Ramos (cell line): ENCODE results near the gene ZNF423.

Experiments
- in situ Hi-C: fragments of 300-500 bp; cut with MboI; formaldehyde crosslinking; loops from one replicate; pipeline ENCODE4 v1.14.3; 2022; ENCODE audit warnings: low sequenced_read_pairs; ENCODE audit not compliant: unreplicated experiment

Gene ZNF423

GRCh38 chr16:49850558-49851467 lies 5.1 kb downstream of the ZNF423 start:
- in situ Hi-C loops, result no loop called here

GRCh38 chr16:49849754-49850108 lies 6.2 kb downstream of the ZNF423 start:
- in situ Hi-C loops, result no loop called here

- in situ Hi-C loops, result no loop called here
Measured at GRCh38 chr16:49849037-49849753, 6.7 kb downstream of the ZNF423 start.

DNA sequence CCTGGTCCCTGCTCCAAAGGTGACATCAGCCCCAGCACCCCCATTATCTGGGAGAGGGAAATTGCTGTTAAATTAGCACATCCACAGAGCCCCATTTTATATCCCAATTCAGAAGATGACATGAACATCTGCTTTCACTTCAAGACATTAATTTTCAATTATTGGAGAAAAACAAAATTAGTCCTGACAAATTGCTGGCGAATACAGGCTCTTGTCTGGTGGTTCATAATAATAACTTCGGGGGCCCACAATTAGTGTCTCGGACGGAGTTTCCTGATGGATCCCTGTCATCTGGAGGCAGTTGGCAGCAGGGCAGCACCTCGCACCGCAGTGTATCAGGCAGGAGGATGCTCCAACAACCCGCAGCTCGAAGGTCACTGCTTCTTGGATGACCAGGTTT lies 7.4 kb downstream of the ZNF423 start:
- in situ Hi-C loops, result no loop called here

DNA sequence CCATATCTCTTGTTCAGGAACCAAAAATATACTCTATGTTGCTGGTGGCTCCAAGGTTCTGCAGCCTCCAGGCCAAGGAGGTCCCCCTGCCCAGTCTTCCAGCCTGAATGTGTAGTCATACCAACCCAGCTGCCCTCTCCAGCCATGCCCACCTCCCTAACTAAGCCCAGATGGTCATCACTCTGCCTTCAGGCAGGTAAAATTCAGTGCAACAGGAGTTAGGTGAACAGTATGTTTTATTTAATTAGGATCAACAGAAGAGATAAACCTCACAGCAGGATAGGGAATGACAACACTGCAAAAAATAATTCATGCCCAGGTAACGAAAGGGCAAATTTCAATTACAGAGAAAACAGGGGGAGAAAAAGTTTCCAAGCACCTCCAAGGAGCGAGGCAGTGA lies 9.1 kb downstream of the ZNF423 start:
- in situ Hi-C loops, result no loop called here

- in situ Hi-C loops, result no loop called here
Measured at GRCh38 chr16:49844359-49844758, 11.6 kb downstream of the ZNF423 start.

DNA sequence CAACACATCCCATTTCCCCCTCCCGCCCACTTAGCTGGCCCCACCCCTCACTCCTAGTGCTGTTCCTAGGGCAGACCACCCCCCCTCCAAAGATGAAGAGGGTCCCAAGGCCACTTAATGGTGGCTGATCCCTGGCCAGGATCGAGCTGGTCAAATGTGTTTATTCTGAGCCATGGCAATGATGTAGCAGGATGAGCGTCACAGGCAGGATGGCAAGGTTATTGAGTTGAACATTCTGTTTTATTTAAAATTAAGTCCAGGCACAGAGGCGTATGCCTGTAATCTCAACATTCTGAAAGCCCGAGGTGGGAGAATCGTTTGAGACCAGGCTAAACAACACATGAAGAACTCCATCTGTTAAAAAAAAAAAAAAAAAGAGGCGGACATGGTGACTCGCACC lies 12.2 kb downstream of the ZNF423 start:
- in situ Hi-C loops, result no loop called here

GRCh38 chr16:49842972-49843371 lies 12.9 kb downstream of the ZNF423 start:
- in situ Hi-C loops, result no loop called here

DNA sequence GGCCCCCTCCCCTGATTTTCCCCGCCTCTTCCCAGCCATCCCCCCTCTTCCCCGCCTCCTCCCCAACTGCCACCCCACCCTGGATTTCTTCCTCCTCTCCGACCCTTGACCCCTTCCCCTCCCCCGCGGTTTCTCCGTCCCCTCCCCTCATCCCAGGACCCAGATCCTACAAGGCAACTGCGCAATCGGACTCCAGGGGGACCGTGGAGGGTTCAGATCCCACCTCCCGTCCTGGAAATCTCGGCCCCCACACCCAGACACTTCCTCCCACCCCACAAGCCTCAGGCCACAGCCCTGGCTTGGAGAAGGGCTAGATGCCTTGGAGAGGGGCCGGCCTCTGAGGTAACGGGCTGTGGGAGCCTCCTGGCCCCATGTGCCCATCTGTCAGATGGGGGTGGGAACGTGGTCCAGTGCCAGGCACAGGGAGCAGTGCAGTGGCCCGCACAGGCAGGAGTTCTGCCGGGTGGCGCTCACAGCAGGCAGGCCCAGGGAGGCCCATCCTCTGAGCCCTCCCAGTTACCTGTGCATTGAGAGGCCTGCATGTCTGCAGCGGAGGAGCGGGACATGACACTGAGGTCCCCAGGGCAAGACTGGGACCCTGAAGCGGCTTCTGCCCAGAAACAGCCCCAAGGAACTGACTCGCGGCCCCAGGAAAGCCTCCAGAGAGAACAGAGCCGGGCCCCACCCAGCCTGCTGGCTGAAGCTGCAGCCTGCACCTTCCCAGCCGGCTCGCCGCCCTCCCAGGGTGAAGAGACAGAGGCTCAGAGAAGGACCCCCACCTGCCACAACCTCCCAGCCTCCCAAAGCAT lies 16.7 kb downstream of the ZNF423 start:
- in situ Hi-C loops, result no loop called here

DNA sequence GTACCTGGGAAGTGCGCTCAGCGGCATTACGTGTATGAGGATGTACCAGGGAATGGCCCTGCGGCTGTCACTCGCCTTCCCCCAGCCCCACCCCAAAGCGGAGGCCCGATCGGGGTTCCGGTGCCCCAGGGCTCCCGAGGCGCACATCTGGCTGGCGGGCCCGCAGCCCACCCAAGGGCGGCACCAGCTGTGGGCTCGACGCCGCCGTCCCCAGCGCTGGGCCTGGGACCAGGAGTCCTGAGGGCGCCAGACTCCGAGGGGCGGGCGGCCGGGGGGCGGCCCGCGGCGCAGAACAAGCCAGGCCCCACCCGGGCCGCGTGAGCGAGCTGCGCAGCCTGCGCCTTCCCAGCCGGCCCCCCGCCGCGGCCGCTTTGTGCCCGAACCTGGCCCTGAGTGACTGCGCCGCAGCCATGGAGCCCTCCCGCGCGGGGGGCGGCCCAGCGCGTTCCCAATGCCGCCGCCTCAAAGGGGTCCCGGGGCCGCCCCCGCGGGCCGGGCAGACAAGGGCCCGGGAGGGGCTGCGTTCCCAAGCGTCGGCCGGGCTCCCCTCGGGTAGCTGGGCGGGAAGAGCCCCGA lies 17.4 kb downstream of the ZNF423 start:
- in situ Hi-C loops, result no loop called here

GRCh38 chr16:49837688-49838410 lies 18.1 kb downstream of the ZNF423 start:
- in situ Hi-C loops, result no loop called here

GRCh38 chr16:49836668-49837067 lies 19.2 kb downstream of the ZNF423 start:
- in situ Hi-C loops, result no loop called here

DNA sequence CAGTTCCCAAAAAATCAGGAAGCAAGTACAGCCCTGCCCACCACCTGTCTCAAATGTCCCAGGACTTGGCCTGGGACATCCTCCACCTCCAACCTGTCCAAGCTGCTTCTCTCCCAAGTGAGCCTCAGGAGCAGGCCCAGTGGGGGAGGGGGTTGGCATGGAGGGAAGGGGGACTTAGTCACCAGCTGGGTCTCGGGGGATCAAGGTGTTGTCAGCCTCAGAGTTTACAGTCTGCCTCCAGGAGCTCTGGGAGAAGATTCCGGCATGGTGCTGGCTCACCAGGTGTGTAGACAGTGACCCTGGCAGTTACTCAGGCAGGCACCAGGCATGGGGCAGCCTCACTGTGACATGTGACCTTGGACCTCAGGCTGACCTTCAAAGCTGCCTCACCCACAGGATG lies 19.7 kb downstream of the ZNF423 start:
- in situ Hi-C loops, result no loop called here

DNA sequence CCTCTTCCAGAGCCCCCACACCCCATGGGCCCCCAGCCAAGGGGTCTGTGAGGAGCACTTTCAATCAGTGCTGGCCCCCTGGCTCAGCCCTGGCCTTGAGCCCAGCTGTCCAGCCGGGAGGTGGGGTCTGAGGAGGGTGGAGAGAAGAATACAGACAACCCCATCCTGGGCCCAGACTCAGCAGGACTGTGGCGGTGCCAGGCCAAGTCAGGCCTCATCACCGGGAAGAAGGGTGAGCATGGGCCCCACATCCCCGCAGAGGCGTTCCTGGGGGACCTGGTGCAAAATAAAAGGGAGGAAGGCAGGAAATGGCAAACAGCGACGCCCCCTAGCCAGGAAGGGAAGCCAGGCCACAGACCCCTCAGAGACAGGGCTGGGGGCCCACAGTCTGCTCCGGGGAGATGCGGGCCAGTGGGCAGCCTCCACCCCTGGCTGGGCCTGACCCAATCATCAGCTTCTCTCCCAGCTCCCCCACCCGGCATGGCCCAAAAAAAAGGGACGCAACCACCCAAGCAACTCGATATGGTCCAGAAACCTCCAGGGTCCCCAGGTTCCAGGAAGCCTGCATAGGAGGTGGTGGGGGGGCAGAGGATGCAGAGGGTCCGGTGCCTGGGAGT lies 20.6 kb downstream of the ZNF423 start:
- in situ Hi-C loops, result no loop called here

DNA sequence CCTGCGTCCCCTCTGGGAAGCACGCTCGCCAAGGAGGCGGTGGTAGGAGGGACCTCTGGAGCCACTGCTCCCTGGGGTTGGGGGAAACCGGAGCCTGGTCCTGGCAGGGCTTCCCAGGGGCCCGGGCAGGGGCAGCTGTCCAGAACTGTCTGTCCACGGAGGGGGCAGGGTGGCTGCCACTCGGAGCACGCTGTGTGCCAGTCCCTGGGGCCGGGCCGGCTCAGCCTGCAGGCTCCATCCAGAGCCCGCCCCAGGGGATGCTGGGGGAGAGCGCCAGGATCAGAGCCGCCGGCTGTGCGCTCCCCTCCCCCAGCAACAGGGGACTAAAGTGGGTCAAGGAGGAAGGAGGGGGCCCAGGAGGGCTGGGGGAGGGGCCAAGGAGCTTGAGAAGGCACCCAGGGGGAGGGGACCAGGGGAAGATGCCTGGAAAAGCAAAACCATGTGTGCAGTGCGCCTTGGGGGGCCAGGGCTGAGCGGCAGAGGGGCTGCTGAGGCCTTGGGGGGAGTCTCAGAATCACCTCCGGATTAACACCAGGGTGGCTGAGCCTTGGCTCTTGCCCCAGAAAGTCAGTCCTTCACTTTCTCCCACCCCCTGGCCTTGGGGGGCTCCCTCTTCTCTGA lies 21.3 kb downstream of the ZNF423 start:
- in situ Hi-C loops, result no loop called here

- in situ Hi-C loops, result no loop called here
Measured at GRCh38 chr16:49833796-49834530, 21.9 kb downstream of the ZNF423 start.

DNA sequence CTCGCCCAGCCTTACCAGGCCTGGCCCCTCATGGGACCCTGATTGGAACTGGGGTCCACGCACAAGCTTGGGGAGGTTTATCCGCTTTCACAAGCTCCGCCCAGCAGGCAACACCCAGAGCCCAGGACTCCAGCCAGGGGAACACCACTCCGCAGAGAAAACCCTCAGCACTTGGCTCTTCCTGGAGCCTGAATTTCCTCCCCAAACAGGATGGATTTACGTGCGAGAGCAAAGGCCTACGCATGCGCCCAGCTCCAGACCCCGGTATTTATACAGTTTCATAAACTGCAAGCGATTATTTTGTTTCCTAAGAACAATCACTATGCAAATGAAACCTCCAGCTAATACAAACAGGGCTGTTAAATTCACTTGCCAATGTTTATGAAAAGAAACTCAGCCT lies 22.8 kb downstream of the ZNF423 start:
- in situ Hi-C loops, result no loop called here

DNA sequence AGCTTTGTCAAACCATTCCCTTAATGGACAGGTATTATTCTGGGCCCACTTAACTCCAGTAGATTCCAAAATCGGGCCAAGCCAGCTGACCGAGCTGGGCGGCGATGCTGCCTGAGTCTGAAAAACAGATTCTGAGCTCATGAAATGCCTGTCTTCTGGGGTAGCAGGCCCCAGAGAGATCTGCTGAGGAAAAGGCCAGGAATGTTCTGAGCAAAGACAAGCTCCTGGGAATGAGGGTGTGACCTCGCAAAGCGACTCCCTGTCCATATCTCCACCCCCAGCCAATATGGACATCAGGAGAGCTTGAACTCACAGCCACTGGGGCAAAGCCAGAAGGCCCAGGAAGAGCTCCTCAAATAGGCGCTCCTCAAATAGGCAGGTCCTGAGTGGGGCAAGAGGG lies 23.7 kb downstream of the ZNF423 start:
- in situ Hi-C loops, result no loop called here
